Activated naive CD4-positive, alpha-beta T cell treated with anti-CD3 and anti-CD28 coated beads, Interleukin-2, amount 50 U/mL, for 16 hours (primary cell): ENCODE data around the gene TBC1D22A.
"Not testable (repeated sequence)": the region's sequence is repeated elsewhere in the genome, so short reads cannot be mapped to it uniquely, and the experiment has no call there.

ENCODE experiments used
- DNase-seq: peaks from one replicate; pipeline ENCODE4 v3.0.0-alpha.2; 2020

Gene TBC1D22A

DNA sequence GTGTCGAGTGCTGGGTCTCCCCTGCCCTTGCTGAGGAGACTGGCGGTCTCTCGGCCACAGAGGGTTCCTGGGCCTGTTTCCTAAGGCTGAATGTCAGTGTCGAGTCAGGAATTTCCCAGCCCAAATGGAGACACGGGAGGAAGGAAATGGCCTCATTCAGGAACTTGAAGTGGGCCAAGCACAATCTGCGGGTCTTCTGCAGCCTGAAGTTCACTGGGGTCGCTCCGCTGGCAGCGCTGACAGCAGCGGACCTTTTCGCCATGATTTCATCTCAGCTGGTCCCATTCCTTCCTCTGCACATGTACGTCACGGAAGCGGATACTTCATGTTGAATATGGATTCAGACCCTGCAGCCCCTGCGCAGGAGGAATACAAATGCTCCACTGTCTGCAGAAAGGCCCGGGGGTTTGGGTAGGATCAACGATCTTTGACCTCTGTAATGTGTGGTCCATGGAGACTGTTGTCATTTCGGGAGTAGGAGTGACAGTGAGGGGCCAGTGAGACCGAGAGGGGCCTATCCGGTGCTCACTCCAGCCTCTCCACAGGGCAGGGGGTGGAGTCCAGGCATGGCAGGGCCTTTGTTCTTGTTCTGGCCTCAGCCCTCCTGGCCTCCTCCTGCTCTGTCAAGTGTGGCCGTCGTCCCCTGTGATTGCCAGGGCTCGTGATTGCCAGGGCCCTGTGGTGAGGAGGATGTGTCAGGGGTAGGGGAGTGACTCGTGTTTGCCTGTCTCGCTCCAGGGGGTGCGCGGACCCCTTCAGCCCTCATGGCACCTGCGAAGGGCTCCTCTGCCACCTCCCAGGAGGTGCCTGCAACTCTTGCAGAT lies 402.3 kb downstream of the TBC1D22A start:
- DNase-seq, result no peak

DNA sequence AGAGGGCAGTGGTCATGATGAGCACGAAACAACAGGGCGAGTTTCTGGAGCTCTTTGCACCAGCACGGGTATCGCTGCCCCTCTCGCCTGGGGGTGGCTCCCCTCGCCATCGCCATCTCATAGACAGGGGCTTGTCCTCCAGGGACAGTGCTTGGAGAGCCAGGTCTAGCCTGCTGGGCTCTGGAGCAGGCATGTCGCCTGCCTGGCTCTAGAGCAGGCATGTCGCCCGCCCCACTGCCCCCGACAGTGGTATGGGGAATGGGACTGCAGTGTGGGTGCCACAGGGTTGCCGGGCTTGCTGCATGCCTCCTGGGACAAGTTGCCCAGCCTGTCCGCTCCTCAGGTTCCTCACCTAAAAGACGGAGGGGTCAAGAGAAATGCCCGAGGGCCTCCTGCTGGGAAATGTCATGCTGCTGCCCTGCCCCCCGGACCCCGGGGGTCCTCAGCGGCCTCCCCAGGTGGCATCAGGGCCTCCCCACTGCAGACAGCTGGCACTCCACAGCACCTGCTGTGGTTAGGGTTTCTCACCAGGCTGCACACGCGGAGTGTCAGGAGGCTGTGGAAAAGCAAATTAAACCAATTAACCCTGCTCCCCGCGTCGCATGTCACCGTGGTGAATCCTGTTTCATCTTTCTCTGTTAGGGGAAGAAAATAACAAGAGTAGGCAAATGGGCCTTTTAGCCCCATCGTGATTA lies 403.0 kb downstream of the TBC1D22A start:
- DNase-seq, result peak; percentile 9

DNA sequence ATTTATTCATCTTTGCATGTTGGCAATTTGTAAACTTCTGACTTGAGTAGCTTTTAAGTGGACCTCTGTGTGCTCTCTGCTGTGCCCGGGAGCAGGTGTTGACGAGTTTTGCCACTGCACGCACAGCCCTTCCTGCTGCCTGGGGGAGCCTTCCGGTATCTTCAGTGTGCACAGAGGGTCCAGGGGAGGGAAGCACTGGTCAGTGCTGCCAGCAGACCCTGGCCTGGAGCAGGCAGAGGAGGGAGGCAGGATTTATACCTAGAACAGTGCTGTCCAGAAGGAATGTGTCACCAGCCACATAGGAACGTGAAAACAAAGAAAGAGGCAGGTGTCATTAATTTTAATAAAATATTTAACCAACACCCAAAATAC lies 403.6 kb downstream of the TBC1D22A start:
- DNase-seq, result no peak

DNA sequence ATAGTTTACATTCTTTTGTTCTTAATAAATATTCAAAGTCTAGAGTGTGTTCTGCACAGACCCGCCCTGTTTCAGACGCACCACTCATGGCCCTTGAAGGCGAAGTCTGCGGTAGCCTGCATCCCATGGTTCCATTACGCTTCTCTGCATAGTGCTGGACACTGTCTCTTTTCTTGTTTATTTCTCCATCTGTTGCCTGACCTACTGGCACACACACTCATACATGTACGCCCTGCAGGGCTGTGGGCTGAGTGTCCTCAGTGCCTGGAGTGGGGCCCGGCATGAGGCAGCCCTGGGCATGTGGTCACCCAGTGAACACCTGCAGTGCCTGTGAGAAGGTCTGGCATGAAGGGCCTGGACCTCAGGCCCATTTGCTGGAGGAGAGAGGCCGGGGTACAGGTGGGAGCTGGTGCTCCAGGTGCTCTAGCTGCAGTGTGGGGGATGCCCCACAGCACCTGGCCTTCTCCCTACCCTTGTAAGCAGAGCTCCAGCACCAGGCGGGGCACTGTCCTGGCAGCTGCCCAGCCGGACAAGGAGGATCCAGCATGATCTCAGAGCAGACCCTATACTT lies 404.1 kb downstream of the TBC1D22A start:
- DNase-seq, result no peak

DNA sequence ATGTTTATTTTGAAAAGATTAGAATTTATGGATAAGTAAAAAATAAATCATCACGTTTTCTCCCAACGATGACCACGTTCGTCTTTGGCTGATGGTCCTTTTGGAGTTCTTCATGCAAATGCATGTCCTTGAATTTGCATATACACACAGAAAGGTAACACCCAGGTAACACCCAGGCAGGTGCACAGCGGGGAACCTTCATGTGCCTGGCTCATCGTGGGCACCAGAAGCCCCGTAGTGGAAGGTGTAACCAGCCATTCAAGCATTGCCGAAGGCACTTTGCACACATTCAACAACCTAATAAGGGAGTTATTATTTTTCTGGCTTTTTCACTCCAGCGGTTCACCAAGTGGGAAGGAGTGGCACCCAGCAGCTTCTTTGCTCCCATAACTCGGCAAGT lies 404.6 kb downstream of the TBC1D22A start:
- DNase-seq, result no peak

DNA sequence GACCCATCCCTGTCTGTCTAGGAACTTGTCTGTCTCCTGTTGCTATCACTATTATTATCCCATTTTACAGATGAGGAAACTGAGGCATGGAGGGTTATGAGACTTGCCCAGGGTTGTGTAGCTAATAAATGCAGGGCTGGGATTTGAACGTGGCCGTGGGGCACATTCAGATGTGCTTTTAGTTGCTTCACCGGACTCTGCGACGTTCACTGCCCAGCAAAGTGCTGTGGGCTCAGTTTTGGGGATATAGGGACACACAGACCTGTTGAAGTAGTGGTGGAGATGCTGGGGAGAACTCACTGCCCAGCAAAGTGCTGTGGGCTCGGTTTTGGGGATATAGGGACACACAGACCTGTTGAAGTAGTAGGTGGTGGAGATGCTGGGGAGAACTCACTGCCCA lies 405.5 kb downstream of the TBC1D22A start:
- not testable (repeated sequence) for DNase-seq

DNA sequence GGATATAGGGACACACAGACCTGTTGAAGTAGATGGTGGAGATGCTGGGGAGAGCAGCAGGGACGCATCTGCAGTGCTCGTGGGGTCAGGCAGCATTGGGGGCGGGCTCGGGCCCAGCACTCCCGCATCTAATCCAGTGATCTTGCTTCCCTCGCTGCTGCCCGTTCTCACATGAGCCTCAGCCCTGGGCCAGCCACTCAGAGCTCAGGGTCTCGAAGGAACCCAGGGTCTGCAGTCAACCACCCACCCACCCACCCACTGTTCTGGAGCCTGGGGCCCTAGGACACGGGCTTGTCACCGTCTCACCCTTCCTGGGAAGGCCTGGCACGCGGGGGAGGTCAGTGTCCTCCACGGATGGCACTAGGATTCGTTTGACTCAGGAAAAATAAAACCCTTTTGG lies 406.0 kb downstream of the TBC1D22A start:
- DNase-seq, result no peak

DNA sequence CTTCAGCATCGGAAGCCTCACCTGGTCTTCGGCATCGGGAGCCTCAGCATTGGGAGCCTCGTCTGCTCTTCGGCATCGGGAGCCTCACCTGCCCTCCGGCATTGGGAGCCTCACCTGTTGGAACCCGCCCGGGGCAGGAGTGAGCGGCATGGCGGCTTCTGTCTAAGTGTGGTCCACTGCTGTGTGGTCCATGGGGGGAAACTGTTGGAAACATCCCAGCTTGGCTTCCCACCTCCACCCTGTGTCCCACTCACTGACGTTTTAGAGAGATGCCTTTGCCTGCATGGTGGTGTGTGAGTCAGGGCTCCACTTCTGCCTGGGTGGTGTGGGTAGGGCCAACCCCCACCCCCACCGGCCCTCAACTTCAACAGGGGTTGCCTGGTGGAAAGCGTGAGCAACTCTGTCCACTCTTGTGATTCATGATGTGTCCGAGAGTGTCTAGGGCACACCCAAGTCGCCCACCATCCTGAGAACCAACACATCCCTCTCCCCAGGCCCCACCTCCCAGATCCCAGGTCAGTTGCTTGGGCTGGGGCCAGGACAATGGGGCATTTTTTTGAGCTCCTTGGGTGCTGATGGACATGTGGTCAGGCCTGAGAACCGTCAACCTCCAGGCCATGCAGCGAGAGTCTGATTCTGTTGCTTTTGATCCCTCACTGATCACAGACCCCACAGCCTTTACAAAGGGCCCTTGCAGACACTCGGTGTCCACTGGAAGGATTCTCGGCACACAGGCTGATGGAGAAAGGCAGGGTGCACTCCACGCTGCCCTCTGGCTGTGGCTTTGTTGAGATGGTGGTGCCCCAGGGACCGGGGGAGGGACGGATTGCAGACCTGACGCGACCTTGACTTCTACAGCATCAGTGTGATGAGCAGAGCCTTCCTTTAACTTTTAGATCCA lies 406.7 kb downstream of the TBC1D22A start:
- peak; percentile 8 for DNase-seq

DNA sequence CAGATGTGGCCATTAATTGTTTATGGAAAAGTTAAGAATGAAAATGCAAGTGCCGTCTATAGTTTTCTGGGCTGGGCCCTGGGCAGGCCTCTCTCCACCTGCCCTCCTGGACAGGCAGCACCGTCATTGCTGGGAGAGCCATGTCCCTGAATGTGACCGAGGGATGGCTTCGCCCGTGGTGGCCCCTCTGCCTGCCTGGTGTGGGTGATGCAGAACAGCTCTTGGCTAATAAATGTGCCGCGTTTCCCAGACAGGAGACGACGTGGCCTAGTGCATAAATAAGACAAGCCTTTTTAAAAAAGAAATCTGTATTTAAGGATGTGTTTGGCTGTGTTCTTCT lies 407.3 kb downstream of the TBC1D22A start:
- no peak for DNase-seq

DNA sequence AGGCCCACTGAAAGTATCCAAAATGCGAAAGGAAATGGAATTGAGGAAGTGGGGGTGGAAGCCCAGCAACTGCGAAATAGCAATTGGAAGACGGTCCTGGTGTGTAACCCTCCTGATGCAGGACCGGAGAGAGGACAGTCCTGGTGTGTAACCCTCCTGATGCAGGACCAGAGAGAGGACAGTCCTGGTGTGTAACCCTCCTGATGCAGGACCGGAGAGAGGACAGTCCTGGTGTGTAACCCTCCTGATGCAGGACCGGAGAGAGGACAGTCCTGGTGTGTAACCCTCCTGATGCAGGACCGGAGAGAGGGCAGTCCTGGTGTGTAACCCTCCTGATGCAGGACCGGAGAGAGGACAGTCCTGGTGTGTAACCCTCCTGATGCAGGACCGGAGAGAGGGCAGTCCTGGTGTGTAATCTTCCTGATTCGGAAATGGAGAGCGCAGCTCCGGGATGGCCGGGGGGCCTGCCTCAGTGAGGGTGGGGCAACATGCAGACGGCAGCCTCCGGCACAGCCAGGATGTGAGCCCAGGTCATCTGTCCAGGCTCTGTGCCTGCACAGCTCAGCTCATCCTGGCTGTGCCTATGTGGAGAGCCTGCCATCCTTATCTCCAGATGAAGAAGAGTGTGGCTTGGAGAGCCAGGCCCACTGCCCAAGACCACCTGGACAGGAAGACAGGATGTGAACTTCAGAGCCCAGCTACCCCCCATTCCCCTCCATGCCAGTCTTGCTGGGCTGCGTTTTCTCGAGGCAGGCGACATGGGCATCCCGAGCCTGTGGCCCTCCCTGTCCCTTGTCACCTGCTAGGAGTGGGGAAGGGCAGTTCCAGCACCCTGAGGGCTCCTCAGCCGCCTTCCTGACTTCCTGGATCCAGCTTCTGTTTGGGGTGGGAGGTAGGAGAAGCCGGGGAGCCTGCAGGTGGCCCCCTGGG lies 408.3 kb downstream of the TBC1D22A start:
- DNase-seq, result not testable (repeated sequence)

DNA sequence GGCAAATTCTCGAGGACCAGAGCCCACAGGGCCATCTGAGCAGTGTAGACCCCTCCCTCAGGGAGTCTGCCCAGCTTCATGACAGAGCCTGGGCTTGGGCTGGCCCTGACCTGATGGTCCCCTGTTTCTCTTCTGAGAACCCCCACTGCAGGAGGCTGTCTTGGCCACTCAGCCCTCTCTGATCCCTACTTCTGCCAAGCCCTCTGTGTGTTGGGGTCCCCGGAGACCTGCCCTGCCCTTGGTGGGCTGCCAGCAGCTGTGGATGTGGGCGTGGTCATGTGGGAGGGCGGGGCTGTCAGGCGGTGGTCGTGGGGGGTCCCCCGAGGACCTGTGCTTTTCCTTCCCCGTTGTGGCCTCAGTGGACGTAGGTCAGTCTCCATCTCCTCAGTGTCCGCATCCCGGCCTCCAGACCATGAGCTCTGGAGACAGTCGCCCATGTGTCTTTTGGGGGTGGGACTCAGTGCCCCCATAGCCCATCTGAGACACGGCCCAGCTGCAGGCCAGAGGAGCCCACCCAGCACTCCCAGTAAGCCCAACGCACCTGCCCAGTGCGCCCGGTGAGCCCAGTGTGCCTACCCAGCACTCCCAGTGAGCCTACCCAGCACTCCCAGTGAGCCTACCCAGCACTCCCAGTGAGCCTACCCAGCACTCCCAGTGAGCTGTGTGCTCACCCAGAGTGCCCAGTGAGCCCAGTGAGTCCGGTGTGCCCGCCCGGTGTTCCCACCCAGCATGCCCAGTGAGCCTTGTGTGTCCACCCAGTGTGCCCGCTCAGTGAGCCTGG lies 409.2 kb downstream of the TBC1D22A start:
- DNase-seq, result peak; percentile 9

DNA sequence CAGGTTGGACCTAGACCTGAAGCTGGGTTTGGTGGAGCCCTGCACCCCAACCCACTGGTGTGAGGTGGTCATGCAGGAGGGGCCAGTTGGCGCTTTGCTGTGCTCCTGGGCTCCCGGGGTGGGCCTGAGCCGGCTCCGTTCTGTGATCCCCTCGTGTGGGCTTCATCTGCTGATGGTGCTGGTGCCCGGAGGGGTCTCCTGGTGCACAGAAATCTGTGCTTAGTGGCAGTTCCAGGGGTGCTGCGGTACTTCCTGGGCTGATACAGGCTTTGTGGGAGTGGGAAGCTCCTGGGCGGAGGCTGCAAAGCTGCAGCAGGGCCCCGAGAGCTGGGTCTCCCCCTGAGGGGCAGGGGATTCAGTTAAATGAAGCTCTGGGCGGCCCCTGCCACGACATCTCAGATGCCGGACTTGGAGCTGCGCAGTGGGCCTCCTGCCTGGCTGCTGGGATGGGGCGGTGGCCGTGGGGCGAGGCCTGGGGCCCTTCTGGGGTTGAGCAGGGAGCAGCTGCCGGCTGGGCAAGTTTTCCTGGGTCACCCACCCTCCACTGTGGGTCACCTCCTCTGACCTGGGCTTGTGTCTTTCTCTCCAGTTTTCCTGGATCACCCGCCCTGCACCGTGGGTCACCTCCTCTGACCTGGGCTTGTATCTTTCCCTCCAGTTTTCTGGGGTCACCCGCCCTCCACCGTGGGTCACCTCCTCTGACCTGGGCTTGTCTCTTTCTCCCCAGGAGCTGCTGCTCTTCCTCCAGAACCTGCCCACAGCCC lies 410.5 kb downstream of the TBC1D22A start:
- peak; percentile 7 for DNase-seq

DNA sequence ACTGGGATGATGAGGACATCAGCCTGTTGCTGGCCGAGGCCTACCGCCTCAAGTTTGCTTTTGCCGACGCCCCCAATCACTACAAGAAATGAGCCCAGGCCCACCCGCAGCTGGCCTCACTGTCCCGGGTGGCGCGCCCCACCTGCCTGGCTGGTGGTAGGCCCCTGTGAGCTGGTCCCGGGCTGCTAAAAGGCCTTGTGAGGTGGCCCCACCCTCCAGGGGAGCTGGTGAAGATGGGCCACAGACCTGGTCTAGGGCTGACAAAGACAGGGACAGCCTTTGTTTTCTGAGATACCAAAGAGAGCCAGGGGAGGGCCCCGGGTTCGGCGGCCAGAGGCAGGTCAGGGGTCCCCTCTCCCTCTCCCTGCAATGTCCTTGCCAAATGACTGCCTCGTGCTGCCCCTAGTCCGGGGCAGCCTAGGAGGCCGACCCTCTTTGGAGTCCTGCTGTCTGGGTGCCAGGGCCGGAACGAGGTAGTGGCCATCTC lies 411.1 kb downstream of the TBC1D22A start:
- no peak for DNase-seq

DNA sequence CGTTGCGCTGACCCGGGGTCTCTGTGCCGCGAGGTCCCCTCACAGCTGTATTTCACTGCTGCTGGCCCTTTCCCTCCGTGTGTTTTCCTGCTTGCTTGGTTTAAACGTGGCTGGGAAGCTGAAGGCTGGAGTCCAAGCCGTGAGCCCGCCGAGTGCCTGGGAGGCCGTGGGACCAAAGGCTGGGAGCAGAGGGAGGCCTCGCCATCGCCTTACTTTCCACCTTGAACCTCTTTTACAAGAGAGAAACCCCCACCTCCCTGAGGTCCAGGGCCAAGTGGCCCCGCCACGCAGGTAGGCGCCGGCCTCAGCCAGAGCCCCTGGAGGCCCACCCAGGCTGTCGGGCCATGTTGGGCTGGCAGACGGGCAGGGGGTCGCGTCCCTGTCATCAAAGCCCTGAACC lies 411.6 kb downstream of the TBC1D22A start:
- peak; percentile 7 for DNase-seq

DNA sequence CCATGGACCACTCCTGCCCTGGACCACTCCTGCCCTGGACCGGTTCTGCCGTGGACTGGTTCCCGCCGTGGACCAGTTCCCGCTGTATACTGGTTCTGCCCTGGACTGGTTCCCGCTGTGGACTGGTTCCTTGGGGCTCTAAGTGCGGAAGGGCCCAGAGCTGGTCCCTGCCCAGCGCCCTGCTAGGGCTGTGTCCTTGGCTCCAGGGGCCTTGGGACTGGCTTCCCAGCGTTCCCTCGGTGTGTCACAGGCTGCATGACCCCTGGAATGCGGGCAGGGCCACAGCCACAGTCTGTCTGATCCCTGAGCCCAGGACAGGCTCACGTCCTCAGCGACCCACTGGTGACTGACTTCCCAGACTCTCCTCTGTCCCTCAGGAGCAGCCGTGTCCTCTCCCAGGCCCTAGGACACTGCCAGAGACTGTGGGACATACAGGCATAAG lies 412.2 kb downstream of the TBC1D22A start:
- no peak for DNase-seq

DNA sequence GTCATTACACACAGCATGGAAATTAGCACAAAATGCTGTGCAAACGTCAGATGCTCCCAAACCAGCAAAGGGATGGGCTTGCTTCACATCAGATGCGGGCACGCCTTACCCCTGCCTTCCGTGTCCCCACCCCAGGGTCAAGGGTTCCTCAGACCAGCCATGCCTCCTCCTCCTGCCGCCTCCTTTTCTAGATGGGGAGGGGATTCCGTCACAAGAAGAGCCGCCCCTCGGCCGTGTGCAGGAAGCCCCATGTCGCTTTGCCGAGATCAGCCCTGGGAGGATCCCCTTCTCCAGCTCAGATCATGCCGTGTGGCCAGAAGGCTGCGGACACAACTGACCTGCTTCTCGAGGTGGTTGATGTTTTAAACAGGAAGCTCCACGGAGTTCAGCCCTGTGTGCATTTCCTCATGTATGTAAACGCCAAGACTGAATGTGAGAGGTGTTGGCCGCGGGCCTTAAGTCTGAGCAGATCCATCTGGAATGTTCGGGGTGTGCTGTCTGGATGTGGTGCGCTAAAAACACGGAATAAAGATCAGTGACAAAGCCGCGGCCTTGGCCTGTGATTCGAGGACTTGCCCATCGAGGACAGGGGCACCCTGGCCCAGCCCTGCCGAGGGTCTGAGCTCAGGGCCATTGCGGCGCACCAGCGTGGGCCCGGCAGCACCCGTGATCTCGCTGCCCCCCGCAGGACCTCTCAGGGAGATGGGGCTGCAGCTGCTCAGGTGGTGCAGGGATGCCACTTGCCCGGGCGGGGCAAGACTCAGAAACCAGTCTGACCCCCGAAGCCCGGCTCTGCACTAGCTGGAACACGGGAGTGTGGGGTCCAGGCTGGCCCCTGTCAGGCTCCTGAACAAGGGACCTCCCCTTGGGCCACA lies 412.9 kb downstream of the TBC1D22A start:
- DNase-seq, result peak; percentile 5

DNA sequence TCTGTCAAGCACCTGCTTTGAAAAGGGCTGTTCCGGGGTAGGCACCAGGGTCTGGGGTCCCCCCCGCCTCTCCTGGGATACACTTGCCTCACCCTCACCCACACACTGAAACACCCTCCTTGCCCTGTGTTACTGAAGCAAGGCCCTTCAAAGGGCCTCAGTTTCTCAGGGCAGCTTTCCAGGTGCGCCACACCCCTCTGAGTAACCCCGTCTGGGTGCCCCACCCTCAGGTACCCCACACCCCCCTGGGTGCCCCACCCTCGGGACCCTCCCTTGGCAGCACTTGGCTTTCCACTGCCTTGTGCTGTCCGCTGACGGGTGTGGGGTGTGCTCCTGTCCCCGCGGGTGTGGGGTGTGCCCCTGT lies 413.6 kb downstream of the TBC1D22A start:
- no peak for DNase-seq

DNA sequence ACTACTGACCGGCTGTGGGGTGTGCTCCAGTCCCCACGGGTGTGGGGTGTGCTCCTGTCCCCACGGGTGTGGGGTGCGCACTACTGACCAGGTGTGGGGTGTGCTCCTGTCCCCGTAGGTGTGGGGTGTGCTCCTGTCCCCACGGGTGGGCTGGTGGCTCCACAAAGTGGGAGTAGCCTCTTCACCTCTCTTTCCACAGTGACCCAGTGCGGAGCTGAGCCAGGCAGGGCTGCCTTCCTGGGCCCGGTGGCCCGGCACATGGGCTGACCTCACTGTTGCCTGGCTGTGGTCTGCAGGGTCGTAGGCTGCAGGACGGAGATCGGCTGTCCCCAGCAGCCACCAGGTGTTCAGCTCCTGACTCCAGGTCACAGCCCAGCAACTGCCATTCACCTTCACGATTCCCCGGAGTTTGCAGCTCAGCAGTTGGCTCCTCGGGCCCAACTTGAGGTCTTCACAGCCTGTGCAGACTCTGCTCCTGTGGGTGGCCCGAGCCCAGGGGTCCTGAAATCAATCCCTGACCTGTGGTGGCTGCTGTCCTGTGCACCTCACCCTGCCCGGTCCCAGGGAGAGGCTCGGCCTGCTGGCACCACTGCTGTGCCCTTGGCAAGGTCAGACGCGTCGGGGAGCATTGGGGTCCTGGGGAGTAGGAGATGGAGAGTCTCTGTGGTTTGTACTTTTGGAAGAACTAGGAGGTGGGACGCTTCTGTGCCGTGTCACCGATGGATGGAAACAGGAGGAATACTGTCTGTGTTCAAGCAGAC lies 414.3 kb downstream of the TBC1D22A start:
- peak; percentile 5 for DNase-seq
